Neural progenitor cell (in vitro differentiated cells): Measurements from ENCODE around the gene TLN1. TPM values are rescaled to one million over a fixed set of nuclear protein-coding genes. Genes with fewer than 3 reads are reported as not detected.
A peak's percentile ranks its signal among the peaks of the same experiment; 100 is the strongest.

Experiments
- DNase-seq: peaks from one replicate; pipeline ENCODE4 v3.0.0-alpha.2; 2016; ENCODE audit warnings: low spot score
- H2AFZ ChIP-seq: fragments of 200-600 bp; sonication (generic); replicated peaks from 2 replicates; pipeline ENCODE4 v1.6.1; 2016; ENCODE audit warnings: antibody characterized with exemption
- H3F3A ChIP-seq: fragments of 200-600 bp; sonication (generic); 2 replicates; pipeline ENCODE4 v1.6.1; 2016; ENCODE audit warnings: antibody characterized with exemption, low read depth
- H3K27ac ChIP-seq: fragments of 200-600 bp; sonication (generic); 2 replicates; pipeline ENCODE4 v1.5.1; 2016; ENCODE audit warnings: mild to moderate bottlenecking
- H3K27me3 ChIP-seq: fragments of 200-600 bp; sonication (generic); 2 replicates; pipeline ENCODE4 v1.6.1; 2016; ENCODE audit warnings: mild to moderate bottlenecking, moderate library complexity
- H3K36me3 ChIP-seq: fragments of 200-600 bp; sonication (generic); 2 replicates; pipeline ENCODE4 v1.5.1; 2016
- H3K4me1 ChIP-seq: fragments of 200-600 bp; sonication (generic); 2 replicates; pipeline ENCODE4 v1.6.1; 2016; ENCODE audit warnings: mixed run types
- H3K4me2 ChIP-seq: fragments of 200-600 bp; sonication (generic); 2 replicates; pipeline ENCODE4 v1.6.1; 2016
- H3K4me3 ChIP-seq: fragments of 200-600 bp; sonication (generic); 2 replicates; pipeline ENCODE4 v1.5.1; 2016
- H3K79me2 ChIP-seq: fragments of 200-600 bp; sonication (generic); 2 replicates; pipeline ENCODE4 v1.6.1; 2016; ENCODE audit warnings: low read depth
- H3K9ac ChIP-seq: fragments of 200-600 bp; sonication (generic); 2 replicates; pipeline ENCODE4 v1.6.1; 2016
- H3K9me3 ChIP-seq: fragments of 200-600 bp; sonication (generic); 2 replicates; pipeline ENCODE4 v1.5.1; 2016; ENCODE audit warnings: low read depth
- H4K20me1 ChIP-seq: fragments of 200-600 bp; sonication (generic); 2 replicates; pipeline ENCODE4 v1.6.1; 2016; ENCODE audit warnings: low read depth
- H3K27ac Mint-ChIP-seq: 3 replicates; pipeline ENCODE4 v1.8.0; 2021; ENCODE audit warnings: mixed read lengths
- H3K27me3 Mint-ChIP-seq: 2 replicates; pipeline ENCODE4 v1.8.0; 2022; ENCODE audit warnings: low read depth, mild to moderate bottlenecking, inconsistent platforms, moderate library complexity, mixed read lengths; ENCODE audit not compliant: insufficient read depth
- H3K36me3 Mint-ChIP-seq: 3 replicates; pipeline ENCODE4 v1.8.0; 2021; ENCODE audit warnings: mixed read lengths
- H3K4me1 Mint-ChIP-seq: 3 replicates; pipeline ENCODE4 v1.8.0; 2021; ENCODE audit warnings: mixed read lengths
- H3K4me3 Mint-ChIP-seq: 3 replicates; pipeline ENCODE4 v1.8.0; 2021; ENCODE audit warnings: mild to moderate bottlenecking, moderate library complexity, mixed read lengths
- H3K9me3 Mint-ChIP-seq: 3 replicates; pipeline ENCODE4 v1.8.0; 2020; ENCODE audit warnings: mixed read lengths
- CTCF ChIP-seq: fragments of 200-600 bp; sonication (generic); IDR thresholded peaks from 2 replicates; pipeline ENCODE4 v1.5.1; 2017; ENCODE audit warnings: antibody characterized with exemption, mild to moderate bottlenecking
- EZH2 ChIP-seq: fragments of 200-600 bp; sonication (generic); IDR thresholded peaks from 2 replicates; pipeline ENCODE4 v1.6.1; 2017; ENCODE audit warnings: antibody characterized with exemption, mild to moderate bottlenecking, moderate library complexity
- EZH2phosphoT487 ChIP-seq: fragments of 200-600 bp; sonication (generic); IDR thresholded peaks from 2 replicates; pipeline ENCODE4 v1.6.1; 2017; ENCODE audit warnings: antibody characterized with exemption
- total RNA-seq: library from RNA; depleted of rRNA; stranded (reverse); fragments of >200 nt; gene quantifications from 2 replicates; pipeline ENCODE4 v1.2.3, GENCODE V29; 2015; ENCODE audit warnings: low replicate concordance

The TLN1 gene
- total RNA-seq: 36.7 and 71.5 TPM in 2 replicates

DNA sequence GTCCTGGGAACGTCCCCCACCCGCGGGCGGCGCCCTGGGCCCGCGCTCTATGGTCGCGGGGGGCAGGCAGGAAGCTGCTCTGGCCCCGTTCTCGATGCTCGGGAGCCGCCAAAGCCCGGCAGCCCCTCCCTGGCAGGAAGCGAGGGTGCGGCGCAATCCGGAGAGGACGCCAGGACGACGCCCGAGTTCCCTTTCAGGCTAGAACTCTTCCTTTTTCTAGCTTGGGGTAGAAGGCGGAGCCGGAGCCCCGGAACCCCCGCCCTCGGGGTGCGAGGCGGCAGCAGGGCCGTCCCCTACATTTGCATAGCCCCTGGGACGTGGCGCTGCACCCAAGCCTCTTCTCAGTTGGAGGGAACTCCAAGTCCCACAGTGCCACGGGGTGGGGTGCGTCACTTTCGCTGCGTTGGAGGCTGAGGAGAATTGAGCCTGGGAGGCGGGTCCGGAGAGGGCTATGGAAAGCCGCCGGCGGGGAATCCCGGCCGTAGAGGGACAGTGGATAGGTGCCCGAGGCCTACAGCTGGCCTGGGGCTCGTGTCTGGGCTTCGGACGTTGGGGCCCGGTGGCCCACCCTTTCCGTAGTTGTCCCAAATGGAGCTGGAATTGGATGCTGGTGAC lies at the start of gene TLN1, which contains the start of gene CREB3:
TSS of gene TLN1 (minus strand) at position 11 of the 615 bp plus-strand sequence. CDS start 6,501 bp downstream, outside the sequence.
TSS of gene CREB3 (plus strand) at position 482 of the 615 bp plus-strand sequence. CDS start at position 589, 107 bp downstream.
- peak within 1 kb of the TSS; percentile 85 for H3K27ac ChIP-seq
- TF ChIP-seq EZH2 (no peak), CTCF (peak; percentile 35), EZH2phosphoT487 (no peak)
- peak within 1 kb of the TSS; percentile 51 for H2AFZ ChIP-seq
- H3K79me2 ChIP-seq: peaks cover 59% of the 10 kb centered on the region
- no peaks in the 10 kb centered on the region for H3K36me3 ChIP-seq
- peak; percentile 98 for DNase-seq
- Mint-ChIP-seq H3K36me3 (peaks cover 2% of the 10 kb centered on the region), H3K4me3 (no peak within 1 kb of the TSS), H3K9me3 (no peaks in the 10 kb centered on the region), H3K27ac (peak within 1 kb of the TSS; percentile 85), H3K27me3 (peaks cover 2% of the 10 kb centered on the region), H3K4me1 (peaks cover 25% of the 10 kb centered on the region)
- H3K4me3 ChIP-seq: peak within 1 kb of the TSS; percentile 71
- peak within 1 kb of the TSS; percentile 66 for H3K9ac ChIP-seq
- H4K20me1 ChIP-seq: peaks cover 15% of the 10 kb centered on the region
- peaks cover 43% of the 10 kb centered on the region for H3K4me1 ChIP-seq
- no peaks in the 10 kb centered on the region for H3K27me3 ChIP-seq
- H3K9me3 ChIP-seq: no peaks in the 10 kb centered on the region
- H3K4me2 ChIP-seq: peak within 1 kb of the TSS; percentile 80
- peaks cover 74% of the 10 kb centered on the region for H3F3A ChIP-seq

DNA sequence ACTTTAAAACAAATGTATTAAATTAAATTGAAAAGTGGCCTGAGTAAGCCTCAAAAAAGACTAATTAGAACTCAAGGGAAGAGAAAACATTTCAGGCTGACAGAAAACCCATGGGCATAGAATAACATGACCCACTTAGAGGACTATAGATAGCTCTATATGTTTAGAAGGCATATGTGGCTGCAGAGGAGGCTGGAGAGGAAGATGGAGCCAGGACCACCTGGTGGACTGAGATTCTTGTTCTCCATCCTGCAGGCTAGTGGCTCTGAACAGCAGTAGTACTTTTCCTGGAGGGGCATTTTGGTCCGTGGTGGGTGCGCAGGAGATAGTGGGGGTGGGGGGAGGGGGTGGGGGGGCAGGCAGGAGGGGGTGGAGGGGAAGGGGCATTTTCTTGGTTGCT lies 49.1 kb upstream of the TLN1 start:
- H3K4me1 ChIP-seq: peaks cover 2% of the 10 kb centered on the region
- no peak overlapping the region for H3K4me3 ChIP-seq
- H3K9me3 Mint-ChIP-seq: no peaks in the 10 kb centered on the region
- no peaks in the 10 kb centered on the region for H3K36me3 ChIP-seq
- peaks cover 1% of the 10 kb centered on the region for H3F3A ChIP-seq
- H3K4me3 Mint-ChIP-seq: no peak overlapping the region
- H3K27me3 Mint-ChIP-seq: peaks cover 2% of the 10 kb centered on the region
- H3K79me2 ChIP-seq: no peaks in the 10 kb centered on the region
- H3K9me3 ChIP-seq: no peaks in the 10 kb centered on the region
- peaks cover 4% of the 10 kb centered on the region for H3K36me3 Mint-ChIP-seq
- no peak overlapping the region for H3K9ac ChIP-seq
- TF ChIP-seq EZH2: no peak
- TF ChIP-seq CTCF: no peak
- TF ChIP-seq EZH2phosphoT487: no peak
- H3K27ac ChIP-seq: no peak overlapping the region
- no peaks in the 10 kb centered on the region for H3K27me3 ChIP-seq
- peaks cover 7% of the 10 kb centered on the region for H4K20me1 ChIP-seq
- DNase-seq: no peak
- peaks cover 7% of the 10 kb centered on the region for H3K4me1 Mint-ChIP-seq
- no peak overlapping the region for H3K4me2 ChIP-seq
- H3K27ac Mint-ChIP-seq: no peak overlapping the region
- no peak overlapping the region for H2AFZ ChIP-seq

GRCh38 chr9:35778496-35778895 lies 46.5 kb upstream of the TLN1 start:
- peaks cover 20% of the 10 kb centered on the region for H3K4me1 Mint-ChIP-seq
- H3K36me3 ChIP-seq: no peaks in the 10 kb centered on the region
- no peak overlapping the region for H2AFZ ChIP-seq
- DNase-seq: no peak
- H3K4me2 ChIP-seq: no peak overlapping the region
- H3K9ac ChIP-seq: no peak overlapping the region
- no peak overlapping the region for H3K27ac ChIP-seq
- peaks cover 18% of the 10 kb centered on the region for H3K4me1 ChIP-seq
- H3K4me3 ChIP-seq: no peak overlapping the region
- H4K20me1 ChIP-seq: peaks cover 25% of the 10 kb centered on the region
- H3K27me3 Mint-ChIP-seq: no peaks in the 10 kb centered on the region
- peaks cover 2% of the 10 kb centered on the region for H3K36me3 Mint-ChIP-seq
- H3K27ac Mint-ChIP-seq: no peak overlapping the region
- peaks cover 17% of the 10 kb centered on the region for H3F3A ChIP-seq
- no peak for TF ChIP-seq EZH2
- no peak for TF ChIP-seq CTCF
- TF ChIP-seq EZH2phosphoT487: no peak
- no peaks in the 10 kb centered on the region for H3K9me3 ChIP-seq
- H3K9me3 Mint-ChIP-seq: no peaks in the 10 kb centered on the region
- no peaks in the 10 kb centered on the region for H3K27me3 ChIP-seq
- no peak overlapping the region for H3K4me3 Mint-ChIP-seq
- H3K79me2 ChIP-seq: no peaks in the 10 kb centered on the region
